Islet precursor cell (in vitro differentiated cells): ENCODE measurements around the gene RBMY1A1.
"Not testable (repeated sequence)": the region's sequence is repeated elsewhere in the genome, so short reads cannot be mapped to it uniquely, and the experiment has no call there.

Experiments used
- DNase-seq: peaks from one replicate; pipeline ENCODE4 v3.0.0-alpha.2; 2018

Gene RBMY1A1

GRCh38 chrY:21534579-21534978 is at the start of gene RBMY1A1:
Gene RBMY1A1, plus strand, starts transcription at chrY:21534879. Its CDS starts 2,013 bp downstream, at chrY:21536892.
- DNase-seq = not testable (repeated sequence)

DNA sequence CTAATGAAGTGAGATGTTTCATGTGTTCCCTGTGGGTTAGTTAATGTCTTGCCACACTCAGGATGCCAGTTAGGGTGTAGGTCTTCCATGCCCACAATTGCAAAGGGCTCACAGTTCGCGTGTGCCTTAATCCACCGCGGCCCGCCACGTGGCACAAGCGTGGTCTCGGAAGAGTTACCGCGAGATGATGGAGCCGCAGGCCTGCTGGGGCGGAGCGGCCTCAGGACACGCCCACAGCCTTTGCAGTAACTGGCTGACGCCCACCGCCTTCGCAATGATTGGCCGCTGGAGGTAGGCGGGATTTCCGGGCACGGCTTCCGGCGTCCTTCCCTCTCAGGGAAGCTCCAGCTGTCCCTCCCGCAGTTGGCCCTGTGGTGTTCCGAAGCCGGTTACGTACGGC is 23.6 kb upstream of the RBMY1A1 start, which contains the start of gene RBMY1B:
TSS of gene RBMY1B (plus strand) at position 301 of the 400 bp plus-strand sequence. CDS start 2,013 bp downstream, outside the sequence.
- DNase-seq = not testable (repeated sequence)

DNA sequence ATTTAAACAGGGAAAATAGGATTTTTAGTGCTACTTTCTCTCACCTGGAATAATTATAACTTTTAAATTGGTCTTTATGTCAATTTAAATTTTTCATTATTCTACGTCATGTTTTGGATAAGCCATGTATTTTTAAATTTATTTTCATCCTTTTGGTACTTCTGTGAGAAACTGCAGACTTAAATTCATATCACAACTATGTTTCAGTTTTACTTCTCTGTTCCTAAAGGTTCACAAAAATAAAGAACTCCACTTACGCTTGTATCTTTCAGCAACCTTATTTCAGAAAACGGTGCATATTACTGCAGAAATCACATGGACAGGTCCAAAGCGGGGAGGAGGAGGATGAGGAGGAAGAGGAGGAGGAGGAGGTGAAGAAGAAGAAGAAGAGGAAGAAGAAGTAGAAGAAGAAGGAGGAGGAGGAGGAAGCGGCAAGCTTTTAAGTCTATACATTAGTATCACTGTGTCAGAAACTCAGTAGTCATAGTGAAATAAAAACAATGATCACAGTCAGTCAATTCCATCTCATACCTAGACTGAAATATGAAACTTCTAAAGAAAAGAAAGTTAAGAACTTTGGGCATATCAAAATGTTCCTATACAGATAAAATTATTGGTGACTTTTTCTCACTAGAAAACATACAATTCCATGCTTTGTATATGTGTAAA is 24.8 kb downstream of the RBMY1A1 start:
- not testable (repeated sequence) for DNase-seq

DNA sequence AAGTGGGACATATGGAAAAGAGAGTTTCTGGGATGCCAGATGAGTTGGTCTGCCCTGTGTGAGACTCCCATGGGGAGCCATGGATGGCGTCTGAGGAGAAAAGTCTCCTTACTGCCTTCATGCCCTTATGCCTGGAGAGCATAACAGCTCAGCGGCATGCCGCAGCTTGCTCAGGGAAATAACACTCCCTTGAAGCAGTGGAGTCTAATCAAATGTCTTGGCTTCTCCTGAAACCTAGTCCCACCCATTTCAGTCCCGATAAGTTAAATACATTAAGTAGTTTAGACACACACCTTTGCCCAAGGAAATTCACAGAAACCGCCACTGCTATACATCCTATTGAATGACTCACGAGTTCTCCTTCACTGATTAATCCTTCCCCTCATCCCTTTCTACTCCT is 50.8 kb downstream of the RBMY1A1 start:
- DNase-seq = no peak

DNA sequence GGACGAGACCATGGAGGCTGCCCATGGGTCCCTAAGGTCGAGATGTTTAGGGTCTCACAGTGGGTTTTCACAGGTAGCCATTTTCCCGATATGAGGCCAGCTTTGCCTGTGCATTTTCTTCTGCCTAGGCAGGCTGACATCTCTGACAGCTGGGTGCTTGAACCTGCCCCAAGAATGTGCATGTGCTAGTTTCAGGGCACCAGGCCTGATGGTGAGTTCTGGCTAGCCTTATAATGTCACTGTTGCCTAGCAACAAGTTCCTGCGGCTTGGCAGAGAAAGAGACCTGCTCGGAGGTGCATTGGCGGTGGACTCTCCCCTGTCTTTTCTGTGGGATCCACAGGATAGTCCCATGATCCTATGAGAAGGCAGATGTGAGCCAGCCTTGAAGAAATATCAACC is 51.8 kb downstream of the RBMY1A1 start:
- not testable (repeated sequence) for DNase-seq

DNA sequence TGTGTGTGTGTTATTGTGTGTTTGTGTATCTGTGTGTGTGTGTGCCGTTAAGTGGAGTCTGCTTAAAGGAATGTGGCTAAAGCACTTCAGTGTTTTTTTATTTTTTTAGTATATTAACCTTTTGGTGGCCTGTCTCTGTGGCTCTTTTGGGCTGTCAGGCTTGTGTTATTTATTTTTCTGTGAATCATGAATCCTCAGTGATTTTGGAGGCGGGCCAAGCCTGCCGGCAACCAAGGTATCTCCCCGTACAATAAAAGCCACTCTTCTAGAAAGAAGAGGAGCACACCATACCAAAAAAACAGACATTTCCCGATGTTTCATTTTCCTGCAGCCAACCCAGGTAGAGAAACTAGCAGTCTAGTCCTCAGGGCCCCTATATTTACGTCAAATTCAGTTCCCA is 57.4 kb downstream of the RBMY1A1 start:
- no peak for DNase-seq

DNA sequence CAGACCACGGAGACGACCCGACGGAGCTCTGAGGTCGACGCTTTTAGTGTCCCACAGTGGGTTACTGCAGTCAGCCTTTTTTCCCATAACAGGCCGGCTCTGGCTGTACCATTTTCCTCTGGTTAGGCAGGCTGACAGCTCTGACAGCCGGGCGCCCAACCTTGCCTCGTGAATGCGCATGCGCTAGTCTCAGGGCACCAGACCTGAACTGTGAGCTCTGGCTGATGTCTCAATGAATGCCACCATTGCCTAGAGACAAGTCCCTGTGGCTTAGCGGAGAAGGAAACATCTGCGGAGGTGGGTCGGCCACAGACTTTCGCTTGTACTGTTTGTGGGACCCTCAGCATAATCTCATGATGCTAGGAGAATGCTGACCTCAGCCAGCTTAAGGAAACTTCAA is 61.6 kb downstream of the RBMY1A1 start:
- not testable (repeated sequence) for DNase-seq
